AG04449 (cell line): ENCODE results near the gene FRMD5.
"Not testable (repeated sequence)": the region's sequence is repeated elsewhere in the genome, so short reads cannot be mapped to it uniquely, and the experiment has no call there.

Experiments
- CTCF ChIA-PET: fragments of 350-600 bp; formaldehyde crosslinking; extraction: SDS; loops from one replicate; lab custom pipeline; 2021; ENCODE audit warnings: antibody characterized with exemption; lab: Yijun Ruan, JAX
- POLR2A ChIA-PET: fragments of 400-600, 350-600 bp; formaldehyde crosslinking; extraction: SDS; loops from one replicate; lab custom pipeline; 2020; ENCODE audit warnings: antibody characterized with exemption, inconsistent platforms; lab: Yijun Ruan, JAX
- DNase-seq: peaks from one replicate; pipeline ENCODE4 v3.0.0-alpha.2; 2010; ENCODE audit warnings: low read depth, low spot score
- H3K4me3 ChIP-seq: 2 replicates; pipeline ENCODE4 v1.5.1; 2011; ENCODE audit warnings: low read depth, mild to moderate bottlenecking, control low read depth, low read length
- TF ChIP-seq, protein P1 (sequence below): IDR thresholded peaks from one replicate; pipeline ENCODE4 v1.5.1; 2011; ENCODE audit warnings: mild to moderate bottlenecking, moderate library complexity, low read length, control low read depth, inconsistent platforms; ENCODE audit not compliant: insufficient read depth; ENCODE audit errors: missing control alignments

FRMD5 gene

DNA sequence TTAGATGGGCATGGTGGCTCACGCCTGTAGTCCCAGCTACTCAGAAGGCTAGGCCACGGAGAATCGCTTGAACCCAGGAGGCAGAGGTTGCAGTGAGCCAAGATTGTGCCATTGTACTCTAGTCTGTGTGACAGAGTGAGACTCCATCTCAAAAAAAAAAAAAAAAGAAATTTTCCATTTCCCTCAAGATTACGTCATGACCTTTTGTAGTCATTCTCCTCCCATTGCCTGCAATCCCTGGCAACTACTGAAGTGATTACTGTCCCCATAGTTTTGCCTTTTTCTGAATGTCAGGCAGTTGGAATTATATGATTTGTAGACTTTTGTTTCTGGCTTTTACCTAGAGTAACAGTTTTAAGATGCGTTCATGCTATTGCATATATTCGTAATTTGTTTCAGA is 340.3 kb downstream of the FRMD5 start:
- TF ChIP-seq, protein P1, sequence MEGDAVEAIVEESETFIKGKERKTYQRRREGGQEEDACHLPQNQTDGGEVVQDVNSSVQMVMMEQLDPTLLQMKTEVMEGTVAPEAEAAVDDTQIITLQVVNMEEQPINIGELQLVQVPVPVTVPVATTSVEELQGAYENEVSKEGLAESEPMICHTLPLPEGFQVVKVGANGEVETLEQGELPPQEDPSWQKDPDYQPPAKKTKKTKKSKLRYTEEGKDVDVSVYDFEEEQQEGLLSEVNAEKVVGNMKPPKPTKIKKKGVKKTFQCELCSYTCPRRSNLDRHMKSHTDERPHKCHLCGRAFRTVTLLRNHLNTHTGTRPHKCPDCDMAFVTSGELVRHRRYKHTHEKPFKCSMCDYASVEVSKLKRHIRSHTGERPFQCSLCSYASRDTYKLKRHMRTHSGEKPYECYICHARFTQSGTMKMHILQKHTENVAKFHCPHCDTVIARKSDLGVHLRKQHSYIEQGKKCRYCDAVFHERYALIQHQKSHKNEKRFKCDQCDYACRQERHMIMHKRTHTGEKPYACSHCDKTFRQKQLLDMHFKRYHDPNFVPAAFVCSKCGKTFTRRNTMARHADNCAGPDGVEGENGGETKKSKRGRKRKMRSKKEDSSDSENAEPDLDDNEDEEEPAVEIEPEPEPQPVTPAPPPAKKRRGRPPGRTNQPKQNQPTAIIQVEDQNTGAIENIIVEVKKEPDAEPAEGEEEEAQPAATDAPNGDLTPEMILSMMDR: no peak
- POLR2A ChIA-PET: no interaction called here
- CTCF ChIA-PET: no interaction called here
- no peak overlapping the region for H3K4me3 ChIP-seq
- no peak for DNase-seq

- H3K4me3 ChIP-seq: no peak overlapping the region
- no peak for DNase-seq
- TF ChIP-seq, protein P1: no peak
- POLR2A ChIA-PET: no interaction called here
- CTCF ChIA-PET: no interaction called here
These were observed 342.5 kb downstream of the FRMD5 start for GRCh38 chr15:43852607-43853006.

DNA sequence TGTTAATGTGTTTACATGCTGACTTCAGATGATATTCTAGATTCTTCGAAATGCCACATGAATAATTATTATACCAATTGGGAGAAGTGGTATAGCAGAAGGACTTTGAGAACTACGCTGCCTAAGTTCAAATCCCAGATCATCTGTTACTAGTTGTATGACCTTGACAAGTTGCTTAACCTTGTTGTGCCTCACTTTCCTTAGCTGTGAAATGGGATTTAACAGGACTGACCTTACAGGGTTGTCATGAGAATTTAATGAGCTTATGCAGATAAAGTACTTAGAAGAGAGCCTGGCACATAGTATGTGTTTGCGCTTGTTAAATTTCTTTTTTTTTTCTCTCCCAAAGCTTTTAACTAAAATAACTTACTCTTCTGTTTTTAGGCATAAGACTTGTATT is 343.8 kb downstream of the FRMD5 start:
- no peak overlapping the region for H3K4me3 ChIP-seq
- no peak for DNase-seq
- TF ChIP-seq, protein P1: no peak
- ChIA-PET CTCF (interaction anchor here (1.4 kb wide), 1 partner anchor 33 kb away, joined by 3 read pairs; no protein-coding TSS in a partner anchor), POLR2A (no interaction called here)

- DNase-seq: no peak
- POLR2A ChIA-PET: no interaction called here
- no peak overlapping the region for H3K4me3 ChIP-seq
- CTCF ChIA-PET: interaction anchor here (1.4 kb wide), 1 partner anchor 17 kb away, joined by 4 read pairs; no protein-coding TSS in a partner anchor
- TF ChIP-seq, protein P1: no peak
These were observed 349.6 kb downstream of the FRMD5 start for GRCh38 chr15:43845421-43845820.

DNA sequence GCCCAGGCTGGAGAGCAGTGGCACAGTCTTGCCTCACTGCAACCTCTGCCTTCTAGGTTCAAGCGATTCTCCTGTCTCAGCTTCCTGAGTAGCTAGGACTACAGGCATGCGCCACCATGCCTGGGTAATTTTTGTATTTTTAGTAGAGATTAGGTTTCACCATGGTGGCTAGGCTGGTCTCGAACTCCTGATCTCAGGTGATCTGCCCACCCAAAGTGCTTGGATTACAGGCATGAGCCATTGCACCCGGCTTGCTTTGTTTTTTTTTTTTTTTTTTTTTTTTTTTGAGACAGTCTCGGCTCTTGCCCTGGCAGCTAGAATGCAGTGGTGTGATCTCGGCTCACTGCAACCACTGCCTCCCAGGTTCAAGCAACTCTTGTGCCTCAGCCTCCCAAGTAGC is 362.6 kb downstream of the FRMD5 start:
- POLR2A ChIA-PET, H3K4me3 ChIP-seq, DNase-seq, CTCF ChIA-PET: not testable (repeated sequence)

DNA sequence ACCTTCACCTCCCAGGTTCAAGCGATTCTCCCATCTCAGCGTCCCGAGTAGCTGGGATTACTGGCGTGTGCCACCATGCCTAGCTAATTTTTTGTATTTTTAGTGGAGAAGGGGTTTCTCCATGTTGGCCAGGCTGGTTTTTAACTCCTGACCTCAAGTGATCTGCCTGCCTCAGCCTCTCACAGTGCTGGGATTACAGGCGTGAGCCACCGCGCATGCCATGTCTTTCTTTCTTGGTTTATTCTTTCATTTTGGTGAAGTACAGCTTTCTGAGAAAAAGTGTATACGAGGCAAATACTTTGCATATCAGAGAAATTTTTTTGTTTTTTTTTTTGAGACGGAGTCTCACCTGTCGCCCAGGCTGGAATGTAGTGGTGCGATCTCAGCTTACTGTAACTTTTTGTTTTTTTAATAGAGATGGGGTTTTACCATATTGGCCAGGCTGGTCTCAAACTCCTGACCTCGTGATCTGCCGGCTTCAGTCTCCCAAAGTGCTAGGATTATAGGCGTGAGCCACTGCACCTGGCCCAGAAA is 363.5 kb downstream of the FRMD5 start:
- DNase-seq, H3K4me3 ChIP-seq: not testable (repeated sequence)
- ChIA-PET POLR2A (interaction anchor here (0.6 kb wide), 2 partner anchors 9 to 31 kb away, joined by 3 read pairs; partner anchors contain the start of gene HYPK), CTCF (interaction anchor here (0.6 kb wide), 1 partner anchor 39 kb away, joined by 3 read pairs; no protein-coding TSS in a partner anchor)

GRCh38 chr15:43830691-43831275 is 364.3 kb downstream of the FRMD5 start:
- not testable (repeated sequence) for DNase-seq, H3K4me3 ChIP-seq
- POLR2A ChIA-PET: interaction anchor here (0.6 kb wide), 1 partner anchor 30 kb away, joined by 3 read pairs; the partner anchor contains the start of gene HYPK
- CTCF ChIA-PET: interaction anchor here (0.6 kb wide), 1 partner anchor 39 kb away, joined by 3 read pairs; no protein-coding TSS in a partner anchor

- CTCF ChIA-PET, DNase-seq, H3K4me3 ChIP-seq, POLR2A ChIA-PET: not testable (repeated sequence)
These were observed 365.0 kb downstream of the FRMD5 start for GRCh38 chr15:43829951-43830540.
